Testis (tissue), 3 donors: Measurements from ENCODE around the gene SULT2A1. TPM values are rescaled to one million over a fixed set of nuclear protein-coding genes. Genes with fewer than 3 reads are reported as not detected.
A peak's percentile ranks its signal among the peaks of the same experiment; 100 is the strongest.

Experiments used
- DNase-seq: peaks from one replicate; pipeline ENCODE4 v3.0.0-alpha.2; 2019
- H3K27ac ChIP-seq, 2 donors: fragments of 200-600 bp; sonication (generic); one replicate each; pipeline ENCODE4 v1.5.1; 2019
- H3K27me3 ChIP-seq: fragments of 200-600 bp; sonication (generic); one replicate; pipeline ENCODE4 v1.5.1; 2019
- H3K36me3 ChIP-seq: fragments of 200-600 bp; sonication (generic); one replicate; pipeline ENCODE4 v1.5.1; 2017; ENCODE audit warnings: low read depth; ENCODE audit errors: missing control alignments
- H3K4me1 ChIP-seq: fragments of 200-600 bp; sonication (generic); one replicate; pipeline ENCODE4 v1.5.1; 2019
- H3K4me3 ChIP-seq, 2 donors: fragments of 200-600 bp; sonication (generic); one replicate each; pipeline ENCODE4 v1.5.1; 2017 to 2019
- H3K9me3 ChIP-seq: fragments of 200-600 bp; sonication (generic); one replicate; pipeline ENCODE4 v1.5.1; 2017
- POLR2A ChIP-seq: fragments of 450-650 bp; IDR thresholded peaks from one replicate; pipeline ENCODE4 v1.6.1; 2017; ENCODE audit warnings: antibody characterized with exemption, mild to moderate bottlenecking, moderate library complexity
- WGBS, 2 donors: methylation state at CpG; one replicate each; pipeline ENCODE4 v1.1.5; 2018; 5-methylcytosine and 5-hydroxymethylcytosine counted together
- intact Hi-C: fragments of 100-400 bp; cut with DNase I; formaldehyde crosslinking; loops from one replicate; pipeline ENCODE4 v1.15.1; 2023; ENCODE audit warnings: low total_unique reads
- polyA plus RNA-seq: library from polyadenylated mRNA; stranded (reverse); fragments of 350-450 nt; fragmentation: Illumina TruSeq; extraction: RNeasy Lipid Tissue Mini Kit (QIAGEN cat#74804); gene quantifications from one replicate; pipeline ENCODE4 v1.2.3, GENCODE V29; 2014; ENCODE audit warnings: low read depth, low replicate concordance; ENCODE audit not compliant: insufficient read depth
- total RNA-seq, 2 donors: library from RNA; depleted of rRNA; stranded (reverse); fragments of >200 nt; gene quantifications; one replicate each; pipeline ENCODE4 v1.2.3, GENCODE V29; 2016
- TF ChIP-seq, protein P1 (sequence below), 3 experiments: fragments of 450-650 bp in 2 of 3; fragments of 200-600 bp in 1 of 3; sonication (generic) in 1 of 3; IDR thresholded peaks; one replicate each; pipeline ENCODE4 v1.5.1; 2016 to 2019; ENCODE audit warnings: antibody characterized with exemption in 3 of 3, mild to moderate bottlenecking in 2 of 3, moderate library complexity in 1 of 3

SULT2A1 gene
- total and polyA plus RNA-seq, 3 donors from 2014 or later = 0.24 to 2.3 (median 1.2) TPM

GRCh38 chr19:47901370-47901769 lies 15.3 kb upstream of the SULT2A1 start:
- Histone ChIP-seq H3K36me3 (no peaks in the 10 kb centered on the region), H3K9me3 (no peaks in the 10 kb centered on the region), H3K27me3 (no peaks in the 10 kb centered on the region), H3K4me3 (no peak overlapping the region), H3K27ac (no peak overlapping the region), H3K4me1 (no peaks in the 10 kb centered on the region)
- DNase-seq = peak; percentile 5
- 85 to 87% methylated on average over 7 of the region's 7 CpGs for WGBS, 2 donors
- intact Hi-C loops = no loop called here
- TF ChIP-seq, protein P1, sequence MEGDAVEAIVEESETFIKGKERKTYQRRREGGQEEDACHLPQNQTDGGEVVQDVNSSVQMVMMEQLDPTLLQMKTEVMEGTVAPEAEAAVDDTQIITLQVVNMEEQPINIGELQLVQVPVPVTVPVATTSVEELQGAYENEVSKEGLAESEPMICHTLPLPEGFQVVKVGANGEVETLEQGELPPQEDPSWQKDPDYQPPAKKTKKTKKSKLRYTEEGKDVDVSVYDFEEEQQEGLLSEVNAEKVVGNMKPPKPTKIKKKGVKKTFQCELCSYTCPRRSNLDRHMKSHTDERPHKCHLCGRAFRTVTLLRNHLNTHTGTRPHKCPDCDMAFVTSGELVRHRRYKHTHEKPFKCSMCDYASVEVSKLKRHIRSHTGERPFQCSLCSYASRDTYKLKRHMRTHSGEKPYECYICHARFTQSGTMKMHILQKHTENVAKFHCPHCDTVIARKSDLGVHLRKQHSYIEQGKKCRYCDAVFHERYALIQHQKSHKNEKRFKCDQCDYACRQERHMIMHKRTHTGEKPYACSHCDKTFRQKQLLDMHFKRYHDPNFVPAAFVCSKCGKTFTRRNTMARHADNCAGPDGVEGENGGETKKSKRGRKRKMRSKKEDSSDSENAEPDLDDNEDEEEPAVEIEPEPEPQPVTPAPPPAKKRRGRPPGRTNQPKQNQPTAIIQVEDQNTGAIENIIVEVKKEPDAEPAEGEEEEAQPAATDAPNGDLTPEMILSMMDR (IDR thresholded peaks at IDR 0.05) = no peak
- no peak for TF ChIP-seq POLR2A

- DNase-seq = peak; percentile 3
- WGBS, 2 donors = 92 to 95% methylated on average over 8 of the region's 8 CpGs
Observed at GRCh38 chr19:47899335-47899734, 13.2 kb upstream of the SULT2A1 start.

DNA sequence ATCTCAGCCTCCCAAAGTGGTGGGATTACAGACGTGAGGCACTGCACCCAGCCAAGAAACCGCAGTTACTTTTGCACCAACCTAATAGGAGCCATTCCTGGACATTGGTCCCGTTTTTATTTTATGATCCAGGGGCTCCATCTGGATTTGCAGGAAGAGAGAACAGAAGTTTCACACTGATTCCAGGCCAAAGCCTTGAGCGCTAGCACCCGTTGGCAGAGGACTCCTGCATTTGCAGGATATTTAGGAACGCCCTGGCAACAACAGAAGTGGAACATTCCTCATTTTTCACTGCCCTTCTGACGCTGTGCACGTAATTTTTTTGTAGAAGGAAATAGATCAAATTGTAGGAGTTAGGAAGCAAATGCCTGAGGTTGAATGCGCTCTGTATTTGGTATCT lies 11.7 kb upstream of the SULT2A1 start:
- peaks cover 4% of the 10 kb centered on the region for H3K4me1 ChIP-seq
- H3K36me3 ChIP-seq = no peaks in the 10 kb centered on the region
- no peak for DNase-seq
- 64 to 68% methylated on average over 9 of the region's 9 CpGs for WGBS, 2 donors
- intact Hi-C loops = no loop called here
- no peaks in the 10 kb centered on the region for H3K27me3 ChIP-seq
- TF ChIP-seq, protein P1 (IDR thresholded peaks at IDR 0.05) = no peak
- TF ChIP-seq POLR2A = no peak
- H3K27ac ChIP-seq = no peak overlapping the region
- no peaks in the 10 kb centered on the region for H3K9me3 ChIP-seq
- no peak overlapping the region for H3K4me3 ChIP-seq

More at GRCh38 chr19:47899335-47899734, 13.2 kb upstream of the SULT2A1 start:
- no peak overlapping the region for H3K4me3 ChIP-seq
- H3K27me3 ChIP-seq = no peaks in the 10 kb centered on the region
- intact Hi-C loops = no loop called here
- TF ChIP-seq POLR2A = no peak
- TF ChIP-seq, protein P1 (IDR thresholded peaks at IDR 0.05) = no peak
- peaks cover 4% of the 10 kb centered on the region for H3K4me1 ChIP-seq
- H3K9me3 ChIP-seq = no peaks in the 10 kb centered on the region
- no peaks in the 10 kb centered on the region for H3K36me3 ChIP-seq
- H3K27ac ChIP-seq = no peak overlapping the region

- H3K27ac ChIP-seq = no peak overlapping the region
- H3K9me3 ChIP-seq = no peaks in the 10 kb centered on the region
- DNase-seq = no peak
- H3K4me1 ChIP-seq = peaks cover 15% of the 10 kb centered on the region
- intact Hi-C loops = no loop called here
- H3K27me3 ChIP-seq = no peaks in the 10 kb centered on the region
- H3K36me3 ChIP-seq = no peaks in the 10 kb centered on the region
- no peak overlapping the region for H3K4me3 ChIP-seq
- 92 to 99% methylated on average over 5 of the region's 5 CpGs for WGBS, 2 donors
- TF ChIP-seq POLR2A = no peak
- TF ChIP-seq, protein P1 (IDR thresholded peaks at IDR 0.05) = no peak
Observed at GRCh38 chr19:47896773-47897172, 10.7 kb upstream of the SULT2A1 start.

- WGBS, 2 donors = 72 to 75% methylated on average over 4 of the region's 4 CpGs
- H3K27ac ChIP-seq = peak overlapping the region; percentile 56 to 80
- H3K4me3 ChIP-seq = no peak overlapping the region
- H3K27me3 ChIP-seq = no peaks in the 10 kb centered on the region
- peaks cover 22% of the 10 kb centered on the region for H3K4me1 ChIP-seq
- TF ChIP-seq, protein P1 (IDR thresholded peaks at IDR 0.05) = no peak
- no peak for TF ChIP-seq POLR2A
- DNase-seq = no peak
- no peaks in the 10 kb centered on the region for H3K36me3 ChIP-seq
- H3K9me3 ChIP-seq = no peaks in the 10 kb centered on the region
- intact Hi-C loops = no loop called here
Observed at GRCh38 chr19:47896019-47896418, 9.9 kb upstream of the SULT2A1 start.
